Activated CD8-positive, alpha-beta T cell treated with anti-CD3 and anti-CD28 coated beads, Interleukin-2, amount 10 ng/mL, durations not matched to agents 7 days and 5 days (primary cell): Measurements from ENCODE around the gene GSTM3. TPM values are rescaled to one million over a fixed set of nuclear protein-coding genes. Genes with fewer than 3 reads are reported as not detected.
"Not testable (repeated sequence)": the region's sequence is repeated elsewhere in the genome, so short reads cannot be mapped to it uniquely, and the experiment has no call there.

ENCODE experiments used
- ATAC-seq: fragments of 150-1000 bp; cut with Tn5 transposase; one replicate; pipeline ENCODE4 v1.10.0; 2021; ENCODE audit warnings: moderate library complexity
- CTCF ChIA-PET: fragments of 350-600 bp; sonication (Branson Sonifier 250); formaldehyde crosslinking; loops from one replicate; lab custom pipeline; 2021; ENCODE audit warnings: antibody characterized with exemption; lab: Charles Lee
- POLR2A ChIA-PET: fragments of 350-600 bp; sonication (Branson Sonifier 250); formaldehyde crosslinking; loops from one replicate; lab custom pipeline; 2021; ENCODE audit warnings: antibody characterized with exemption; lab: Charles Lee
- DNase-seq: peaks from one replicate; pipeline ENCODE4 v3.0.0-alpha.2; 2020
- H3K27ac Mint-ChIP-seq: one replicate; pipeline ENCODE4 v1.8.0; 2021; ENCODE audit warnings: mild to moderate bottlenecking, mixed read lengths
- H3K27me3 Mint-ChIP-seq: one replicate; pipeline ENCODE4 v1.8.0; 2021; ENCODE audit warnings: low read depth, mixed read lengths
- H3K36me3 Mint-ChIP-seq: one replicate; pipeline ENCODE4 v1.8.0; 2021; ENCODE audit warnings: low read depth, mixed read lengths
- H3K4me1 Mint-ChIP-seq: one replicate; pipeline ENCODE4 v1.8.0; 2021; ENCODE audit warnings: low read depth, mixed read lengths
- H3K4me3 Mint-ChIP-seq: one replicate; pipeline ENCODE4 v1.8.0; 2021; ENCODE audit warnings: mild to moderate bottlenecking, mixed read lengths
- H3K9me3 Mint-ChIP-seq: one replicate; pipeline ENCODE4 v1.8.0; 2022; ENCODE audit warnings: mixed read lengths; ENCODE audit not compliant: insufficient read depth
- total RNA-seq, 2 experiments: library from RNA; stranded (reverse); gene quantifications; one replicate each; pipeline ENCODE4 v1.2.3, GENCODE V29; 2021

The GSTM3 gene
- total RNA-seq, 2 experiments from 2014 or later: 5.8 to 7.6 TPM

DNA sequence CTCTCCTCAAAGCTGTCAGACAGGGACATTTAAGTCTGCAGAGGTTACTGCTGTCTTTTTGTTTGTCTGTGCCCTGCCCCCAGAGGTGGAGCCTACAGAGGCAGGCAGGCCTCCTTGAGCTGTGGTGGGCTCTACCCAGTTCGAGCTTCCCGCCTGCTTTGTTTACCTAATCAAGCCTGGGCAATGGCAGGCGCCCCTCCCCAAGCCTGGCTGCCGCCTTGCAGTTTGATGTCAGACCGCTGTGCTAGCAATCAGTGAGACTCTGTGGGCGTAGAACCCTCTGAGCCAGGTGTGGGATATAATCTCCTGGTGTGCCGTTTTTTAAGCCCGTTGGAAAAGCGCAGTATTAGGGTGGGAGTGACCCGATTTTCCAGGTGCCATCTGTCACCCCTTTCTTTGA, 7.5 kb upstream of the GSTM3 start:
- DNase-seq, ATAC-seq, H3K9me3 Mint-ChIP-seq, H3K4me3 Mint-ChIP-seq, H3K4me1 Mint-ChIP-seq, H3K27ac Mint-ChIP-seq, H3K36me3 Mint-ChIP-seq, POLR2A ChIA-PET: not testable (repeated sequence)
- peaks cover 20% of the 10 kb centered on the region for H3K27me3 Mint-ChIP-seq
- CTCF ChIA-PET: interaction anchor here (3.6 kb wide), 1 partner anchor 108 kb away, joined by 19 read pairs; no protein-coding TSS in a partner anchor

DNA sequence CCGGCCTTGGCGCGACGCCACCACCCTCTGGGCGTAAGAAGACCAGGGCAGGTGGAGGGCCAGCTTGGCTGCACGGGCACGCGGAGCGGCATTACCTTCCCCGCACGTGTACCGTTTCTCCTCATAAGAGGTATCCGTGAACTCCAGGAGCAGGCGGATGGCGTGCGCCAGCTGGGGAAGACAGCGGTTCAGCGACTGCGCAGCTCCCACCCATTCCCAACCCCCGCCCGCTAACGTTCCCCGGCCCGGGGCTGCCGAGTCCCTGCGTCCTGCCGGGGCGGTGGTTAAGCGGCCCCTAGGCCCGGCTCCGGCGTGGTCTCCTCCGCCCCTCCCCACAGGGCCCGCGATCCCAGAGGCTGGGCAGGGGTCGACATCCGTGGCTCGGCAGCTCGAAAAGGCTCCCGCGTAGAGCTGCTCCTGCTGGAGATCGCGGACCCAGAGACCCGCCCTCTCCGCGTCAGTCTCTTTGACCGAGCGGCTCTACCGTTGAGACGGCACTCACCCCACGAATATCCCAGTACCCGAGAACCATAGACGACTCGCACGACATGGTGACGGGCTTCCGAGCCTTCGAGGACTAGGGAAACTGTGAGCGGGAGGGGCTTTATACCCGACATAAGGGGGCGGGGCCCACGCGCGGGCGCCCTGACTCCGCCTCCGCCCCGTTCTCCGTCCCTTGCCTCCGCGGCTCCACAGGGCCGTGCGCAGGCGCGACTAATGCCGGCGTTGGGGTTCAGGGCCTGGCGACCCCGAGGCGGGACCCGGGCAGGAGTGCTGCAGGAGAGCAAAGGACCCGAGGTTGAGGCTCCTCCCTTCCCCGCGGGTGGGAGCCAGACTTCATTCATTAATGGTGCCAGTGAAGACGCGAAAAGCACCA, 862 bp downstream of the GSTM3 start:
- ChIA-PET CTCF (interaction anchor here (1.0 to 2.0 kb wide), 4 partner anchors 34 to 290 kb away, joined by 3 to 11 read pairs (median 4); no protein-coding TSS in a partner anchor), POLR2A (interaction anchor here (0.7 kb wide), 1 partner anchor 69 kb away, joined by 3 read pairs; no protein-coding TSS in a partner anchor)
- H3K4me1 Mint-ChIP-seq: peaks cover 14% of the 10 kb centered on the region
- H3K9me3 Mint-ChIP-seq: no peaks in the 10 kb centered on the region
- peak overlapping the region; percentile 79 for H3K27ac Mint-ChIP-seq
- no peaks in the 10 kb centered on the region for H3K36me3 Mint-ChIP-seq
- H3K4me3 Mint-ChIP-seq: peak overlapping the region; percentile 79
- ATAC-seq (peak; percentile 99), DNase-seq (peak; percentile 86)
- H3K27me3 Mint-ChIP-seq: peaks cover 21% of the 10 kb centered on the region

DNA sequence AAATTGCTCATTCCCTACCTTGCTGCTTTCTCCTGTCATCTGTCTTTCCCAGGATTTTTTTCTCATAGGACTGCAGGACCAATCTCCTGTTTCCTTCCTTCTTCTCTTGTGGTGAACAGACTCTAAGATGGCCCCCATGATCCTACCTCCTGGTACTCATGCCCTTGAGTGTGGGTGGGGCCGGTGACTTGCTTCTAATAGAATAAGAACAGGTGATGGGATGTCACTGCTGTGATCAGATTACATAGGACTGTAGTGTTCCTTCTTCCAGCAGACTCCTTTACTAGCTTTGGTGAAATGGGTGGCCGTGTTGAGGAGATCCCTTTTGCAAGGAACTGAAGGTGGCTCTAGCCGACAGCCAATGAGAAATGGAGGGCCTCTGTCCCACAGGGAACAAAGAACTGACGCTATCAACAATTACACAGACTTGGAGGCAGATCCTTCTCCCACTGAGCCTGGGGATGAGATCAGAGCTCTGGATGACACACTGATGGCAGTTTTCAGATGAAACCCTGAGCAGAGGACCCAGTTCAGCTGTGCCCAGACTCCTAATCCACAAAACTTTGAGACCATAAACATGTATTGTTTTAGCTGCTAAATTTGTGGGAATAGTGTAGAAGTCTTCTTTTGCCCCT, 7.5 kb downstream of the GSTM3 start:
- no peak overlapping the region for H3K4me3 Mint-ChIP-seq
- no peak for ATAC-seq
- no peak for DNase-seq
- no peaks in the 10 kb centered on the region for H3K4me1 Mint-ChIP-seq
- no peak overlapping the region for H3K27ac Mint-ChIP-seq
- CTCF ChIA-PET: interaction anchor here (0.7 to 1.5 kb wide), 3 partner anchors 93 to 251 kb away, joined by 3 to 6 read pairs (median 3); partner anchors contain the start of gene AHCYL1
- no peaks in the 10 kb centered on the region for H3K36me3 Mint-ChIP-seq
- H3K9me3 Mint-ChIP-seq: no peaks in the 10 kb centered on the region
- peaks cover 3% of the 10 kb centered on the region for H3K27me3 Mint-ChIP-seq
- POLR2A ChIA-PET: no interaction called here

DNA sequence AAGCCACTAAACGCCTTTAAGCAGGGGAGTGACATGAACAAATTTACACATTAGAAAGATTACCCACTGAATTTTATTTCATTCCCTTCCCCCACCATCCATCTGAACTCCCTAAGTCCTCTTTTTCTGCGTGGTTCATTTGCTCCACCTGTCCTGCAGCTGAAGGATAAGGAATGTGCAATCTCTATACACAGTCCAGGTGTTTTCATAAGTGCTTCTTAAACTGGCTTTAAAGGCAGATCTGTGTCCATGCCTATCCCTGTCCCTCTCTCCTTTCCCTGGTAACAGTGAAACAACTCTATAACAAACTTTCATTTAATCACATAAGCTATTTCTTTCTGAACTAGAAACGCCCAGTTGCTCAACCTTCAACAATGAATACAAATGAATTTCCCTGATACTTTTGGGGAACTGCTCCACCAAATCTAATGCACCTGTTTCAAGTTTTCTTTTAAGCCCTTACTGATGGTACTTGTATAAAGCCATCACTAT, 8.4 kb downstream of the GSTM3 start:
- DNase-seq (no peak), ATAC-seq (no peak)
- Mint-ChIP-seq H3K4me1 (no peaks in the 10 kb centered on the region), H3K27ac (no peak overlapping the region), H3K36me3 (no peaks in the 10 kb centered on the region), H3K4me3 (no peak overlapping the region), H3K9me3 (no peaks in the 10 kb centered on the region), H3K27me3 (peaks cover 3% of the 10 kb centered on the region)
- ChIA-PET CTCF (no interaction called here), POLR2A (no interaction called here)

DNA sequence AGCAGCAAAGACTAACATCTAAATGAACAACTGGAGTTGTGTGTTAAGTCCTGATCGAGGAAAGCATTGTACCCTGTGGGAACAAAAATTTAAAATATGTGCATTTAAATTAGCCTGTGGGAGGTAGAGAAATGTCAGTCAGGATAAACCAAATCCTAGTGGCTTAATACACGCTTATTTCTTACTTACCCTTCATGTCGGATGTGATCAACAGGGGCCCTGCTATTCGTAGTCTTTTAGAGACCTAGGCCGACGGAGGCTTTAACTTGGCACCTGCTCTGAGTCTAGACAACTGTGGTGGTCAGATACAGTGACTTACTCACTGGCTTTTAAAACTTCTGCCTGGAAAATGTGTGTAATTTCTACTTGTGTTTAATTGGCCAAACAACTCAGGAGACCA, 10.2 kb downstream of the GSTM3 start:
- Mint-ChIP-seq H3K9me3 (no peaks in the 10 kb centered on the region), H3K36me3 (no peaks in the 10 kb centered on the region), H3K27me3 (peaks cover 11% of the 10 kb centered on the region), H3K4me1 (no peaks in the 10 kb centered on the region), H3K27ac (no peak overlapping the region), H3K4me3 (no peak overlapping the region)
- ChIA-PET POLR2A (no interaction called here), CTCF (no interaction called here)
- no peak for DNase-seq
- no peak for ATAC-seq

DNA sequence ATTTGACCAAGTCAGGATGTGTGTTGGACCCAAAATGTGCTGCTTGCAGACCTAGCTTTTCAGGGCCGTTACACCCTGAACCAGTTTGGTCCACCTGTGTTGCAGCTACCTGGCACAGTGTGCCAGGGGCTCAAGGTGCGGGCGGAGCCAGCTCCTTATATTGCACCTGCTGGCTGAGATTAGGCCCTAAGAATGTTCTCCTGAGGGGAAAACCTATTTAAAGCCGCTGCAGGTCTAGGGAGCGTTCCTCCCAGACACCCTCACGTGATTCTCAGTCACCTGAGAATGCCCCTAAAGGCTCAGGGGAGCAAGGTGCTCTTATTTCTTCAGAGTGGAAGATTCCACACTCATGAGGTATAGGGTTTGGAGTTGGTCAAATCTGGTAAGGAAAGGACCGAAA, 12.0 kb downstream of the GSTM3 start:
- Mint-ChIP-seq H3K36me3 (no peaks in the 10 kb centered on the region), H3K27me3 (peaks cover 14% of the 10 kb centered on the region), H3K27ac (no peak overlapping the region), H3K4me3 (no peak overlapping the region), H3K9me3 (no peaks in the 10 kb centered on the region), H3K4me1 (no peaks in the 10 kb centered on the region)
- ChIA-PET CTCF (interaction anchor here (0.7 kb wide), 1 partner anchor 89 kb away, joined by 3 read pairs; no protein-coding TSS in a partner anchor), POLR2A (no interaction called here)
- no peak for ATAC-seq
- DNase-seq: no peak

DNA sequence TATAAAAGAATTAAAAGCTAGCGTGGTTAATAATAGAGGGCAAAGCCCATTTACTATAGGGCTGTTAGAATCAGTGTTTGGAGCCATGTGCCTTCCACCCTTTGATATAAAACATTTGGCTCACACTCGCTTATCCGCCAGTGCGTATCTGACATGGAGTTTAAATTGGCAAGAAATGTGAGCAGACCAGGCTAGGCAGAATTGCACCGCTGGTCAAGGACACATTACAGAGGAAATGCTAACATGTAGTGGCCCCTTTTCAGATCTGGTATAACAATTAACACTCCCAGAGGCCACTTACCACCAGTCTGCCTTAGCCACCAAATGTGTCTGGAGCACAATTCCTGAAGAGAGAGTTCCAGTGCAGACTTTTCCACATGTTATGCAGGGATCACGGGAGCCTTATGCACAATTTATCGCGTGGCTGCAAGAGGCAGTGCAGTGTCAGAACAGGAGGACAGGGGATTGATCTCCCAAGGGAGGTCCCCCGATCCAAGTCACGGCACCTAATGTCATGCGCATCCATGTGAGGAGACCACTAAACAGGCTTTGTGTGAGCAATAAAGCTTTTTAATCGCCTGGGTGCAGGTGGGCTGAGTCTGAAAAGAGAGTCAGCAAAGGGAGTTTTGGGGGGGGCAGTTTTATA, 14.0 kb downstream of the GSTM3 start:
- DNase-seq (no peak), ATAC-seq (no peak)
- H3K4me3 Mint-ChIP-seq: no peak overlapping the region
- POLR2A ChIA-PET: interaction anchor here (0.7 kb wide), 1 partner anchor 74 kb away, joined by 3 read pairs; no protein-coding TSS in a partner anchor
- H3K27me3 Mint-ChIP-seq: peaks cover 16% of the 10 kb centered on the region
- H3K27ac Mint-ChIP-seq: no peak overlapping the region
- no peaks in the 10 kb centered on the region for H3K36me3 Mint-ChIP-seq
- H3K4me1 Mint-ChIP-seq: no peaks in the 10 kb centered on the region
- CTCF ChIA-PET: interaction anchor here (1.8 kb wide), 1 partner anchor 86 kb away, joined by 4 read pairs; no protein-coding TSS in a partner anchor
- H3K9me3 Mint-ChIP-seq: no peaks in the 10 kb centered on the region

DNA sequence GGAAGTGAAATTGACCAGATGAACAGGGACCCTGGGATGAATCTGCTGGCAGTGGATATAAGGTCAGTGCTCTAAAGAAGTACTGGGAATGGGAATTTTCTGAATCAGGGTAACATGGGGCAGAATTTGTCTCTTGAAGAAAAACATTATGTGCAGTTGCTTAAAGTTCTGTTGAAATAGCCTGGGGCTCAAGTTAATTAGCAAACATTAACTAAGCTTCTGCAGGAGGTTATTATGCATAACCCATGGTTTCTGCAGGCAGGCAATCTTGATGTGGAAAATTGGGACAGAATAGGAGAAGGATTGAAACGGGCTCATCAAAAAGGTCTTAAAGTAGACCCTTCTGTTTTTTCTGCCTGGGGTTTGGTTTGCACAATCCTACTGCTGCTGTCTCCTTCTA, 14.8 kb downstream of the GSTM3 start:
- H3K27ac Mint-ChIP-seq: no peak overlapping the region
- DNase-seq (no peak), ATAC-seq (no peak)
- H3K4me3 Mint-ChIP-seq: no peak overlapping the region
- CTCF ChIA-PET: interaction anchor here (1.5 kb wide), 1 partner anchor 259 kb away, joined by 5 read pairs; the partner anchor contains the start of gene AHCYL1
- H3K9me3 Mint-ChIP-seq: no peaks in the 10 kb centered on the region
- H3K27me3 Mint-ChIP-seq: peaks cover 14% of the 10 kb centered on the region
- POLR2A ChIA-PET: no interaction called here
- H3K36me3 Mint-ChIP-seq: no peaks in the 10 kb centered on the region
- H3K4me1 Mint-ChIP-seq: no peaks in the 10 kb centered on the region

DNA sequence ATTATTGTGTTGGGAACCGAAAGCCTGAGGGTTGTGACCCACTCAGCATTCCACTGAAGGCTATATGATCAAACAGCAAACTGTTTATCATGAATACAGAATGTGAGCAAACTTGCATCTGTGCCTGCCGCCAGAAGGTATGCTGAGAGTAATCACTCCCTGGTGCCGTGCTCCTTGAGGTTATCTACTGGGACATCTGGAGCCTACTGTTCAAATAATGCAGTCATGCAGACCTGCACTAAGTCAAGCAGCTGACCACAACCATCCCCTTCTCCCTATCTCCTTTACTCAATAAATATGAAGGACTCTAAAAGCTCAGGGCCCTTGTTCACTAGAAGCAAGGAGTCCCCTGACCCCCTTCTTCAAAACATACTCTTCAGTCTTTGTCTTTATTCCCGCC, 15.3 kb downstream of the GSTM3 start:
- H3K27ac Mint-ChIP-seq: no peak overlapping the region
- POLR2A ChIA-PET: no interaction called here
- H3K4me1 Mint-ChIP-seq: no peaks in the 10 kb centered on the region
- H3K36me3 Mint-ChIP-seq: no peaks in the 10 kb centered on the region
- H3K4me3 Mint-ChIP-seq: no peak overlapping the region
- ATAC-seq: no peak
- peaks cover 14% of the 10 kb centered on the region for H3K27me3 Mint-ChIP-seq
- no peak for DNase-seq
- no peaks in the 10 kb centered on the region for H3K9me3 Mint-ChIP-seq
- CTCF ChIA-PET: interaction anchor here (1.5 kb wide), 1 partner anchor 259 kb away, joined by 5 read pairs; the partner anchor contains the start of gene AHCYL1

DNA sequence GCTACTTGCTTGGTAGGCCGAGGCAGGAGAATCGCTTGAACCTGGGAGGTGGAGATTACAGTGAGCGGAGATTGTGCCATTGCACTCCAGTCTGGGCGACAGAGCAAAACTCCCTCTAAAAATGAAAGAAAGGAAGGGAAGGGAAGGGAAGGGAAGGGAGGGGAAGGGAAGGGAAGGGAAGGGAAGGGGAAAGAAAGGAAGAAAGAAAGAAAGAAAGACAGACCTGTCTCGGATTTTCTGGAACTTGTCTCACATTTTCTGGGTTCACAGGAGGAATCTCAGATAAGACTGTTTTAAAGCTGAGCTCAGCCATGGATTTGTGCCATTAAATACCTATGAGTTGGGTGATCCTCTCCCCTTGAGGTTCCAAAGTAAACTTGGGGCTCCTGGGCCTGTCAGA, 15.9 kb downstream of the GSTM3 start:
- Mint-ChIP-seq H3K36me3 (no peaks in the 10 kb centered on the region), H3K4me1 (no peaks in the 10 kb centered on the region), H3K4me3 (no peak overlapping the region), H3K27ac (no peak overlapping the region), H3K9me3 (no peaks in the 10 kb centered on the region), H3K27me3 (peaks cover 14% of the 10 kb centered on the region)
- ChIA-PET POLR2A (no interaction called here), CTCF (interaction anchor here (1.5 kb wide), 1 partner anchor 260 kb away, joined by 5 read pairs; the partner anchor contains the start of gene AHCYL1)
- ATAC-seq: no peak
- DNase-seq: no peak

DNA sequence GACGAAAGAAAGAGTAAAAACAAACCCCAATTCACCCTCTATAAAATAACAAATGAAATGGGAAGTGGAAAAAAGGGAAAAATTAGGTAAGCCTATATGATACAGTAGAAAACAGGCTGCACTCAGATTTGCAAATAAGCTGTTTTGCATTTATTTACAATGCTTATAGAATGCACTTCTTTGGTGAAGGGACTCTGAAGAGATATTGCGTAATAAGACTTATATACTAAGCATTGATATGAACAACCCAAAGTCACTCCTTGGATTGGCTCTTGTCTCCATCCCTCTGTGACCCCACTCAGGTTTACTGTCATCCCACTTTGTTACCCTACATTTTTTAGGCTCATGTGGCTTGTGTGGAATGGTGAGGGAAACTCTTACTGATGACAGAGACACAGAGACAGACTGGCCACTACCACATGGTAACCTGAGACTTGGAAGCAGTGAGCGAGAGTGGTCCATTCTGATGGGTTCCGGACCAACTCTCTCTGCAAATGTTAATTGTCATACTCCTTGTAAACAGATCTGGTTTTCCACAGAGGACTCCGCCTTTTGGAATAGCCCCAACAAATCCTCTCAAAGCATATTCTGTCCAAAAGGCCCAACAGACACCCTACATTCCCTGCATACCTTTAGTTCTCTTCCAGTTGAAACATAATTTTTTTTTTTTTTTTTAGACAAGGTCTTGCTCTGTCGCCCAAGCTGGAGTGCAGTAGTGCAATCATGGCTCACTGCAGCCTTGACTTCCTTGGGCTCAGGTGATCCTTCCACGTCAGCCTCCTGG, 17.7 kb downstream of the GSTM3 start:
- Mint-ChIP-seq H3K9me3 (no peaks in the 10 kb centered on the region), H3K36me3 (no peaks in the 10 kb centered on the region), H3K27me3 (peaks cover 14% of the 10 kb centered on the region), H3K4me1 (no peaks in the 10 kb centered on the region), H3K4me3 (no peak overlapping the region), H3K27ac (no peak overlapping the region)
- CTCF ChIA-PET: no interaction called here
- ATAC-seq: no peak
- POLR2A ChIA-PET: no interaction called here
- no peak for DNase-seq
